Endothelial cell (in vitro differentiated cells): ENCODE results near the gene SCN4B. TPM values are rescaled to one million over a fixed set of nuclear protein-coding genes. Genes with fewer than 3 reads are reported as not detected.

Source experiments
- DNase-seq: peaks from one replicate; pipeline ENCODE4 v3.0.0; 2021; ENCODE audit warnings: low spot score
- H3K27ac Mint-ChIP-seq: one replicate; pipeline ENCODE4 v1.8.0; 2021; ENCODE audit warnings: mixed read lengths, inconsistent platforms; ENCODE audit not compliant: unreplicated experiment
- H3K27me3 Mint-ChIP-seq: one replicate; pipeline ENCODE4 v1.8.0; 2021; ENCODE audit warnings: mild to moderate bottlenecking, moderate library complexity, mixed read lengths, inconsistent platforms; ENCODE audit not compliant: unreplicated experiment
- H3K36me3 Mint-ChIP-seq: one replicate; pipeline ENCODE4 v1.8.0; 2021; ENCODE audit warnings: mild to moderate bottlenecking, low read depth, mixed read lengths, inconsistent platforms; ENCODE audit not compliant: unreplicated experiment
- H3K4me1 Mint-ChIP-seq: one replicate; pipeline ENCODE4 v1.8.0; 2021; ENCODE audit warnings: mild to moderate bottlenecking, mixed read lengths, inconsistent platforms; ENCODE audit not compliant: unreplicated experiment
- H3K4me3 Mint-ChIP-seq: one replicate; pipeline ENCODE4 v1.8.0; 2021; ENCODE audit warnings: mild to moderate bottlenecking, mixed read lengths, inconsistent platforms; ENCODE audit not compliant: unreplicated experiment
- H3K9me3 Mint-ChIP-seq: one replicate; pipeline ENCODE4 v1.8.0; 2021; ENCODE audit warnings: mixed read lengths, inconsistent platforms; ENCODE audit not compliant: unreplicated experiment
- CTCF ChIP-seq: fragments of 200-600 bp; sonication (generic); IDR thresholded peaks from one replicate; pipeline ENCODE4 v1.5.0; 2021; ENCODE audit warnings: antibody characterized with exemption; ENCODE audit not compliant: unreplicated experiment
- total RNA-seq: library from RNA; stranded (reverse); fragmentation: NEBNext Ultra II Directional; extraction: Animal tissue kit (Norgen Biotek cat#: 25700); gene quantifications from one replicate; pipeline ENCODE4 v1.2.1, GENCODE V29; 2021; ENCODE audit not compliant: unreplicated experiment

Gene SCN4B
- total RNA-seq, 1 donor from 2014 or later = 3.1 TPM

DNA sequence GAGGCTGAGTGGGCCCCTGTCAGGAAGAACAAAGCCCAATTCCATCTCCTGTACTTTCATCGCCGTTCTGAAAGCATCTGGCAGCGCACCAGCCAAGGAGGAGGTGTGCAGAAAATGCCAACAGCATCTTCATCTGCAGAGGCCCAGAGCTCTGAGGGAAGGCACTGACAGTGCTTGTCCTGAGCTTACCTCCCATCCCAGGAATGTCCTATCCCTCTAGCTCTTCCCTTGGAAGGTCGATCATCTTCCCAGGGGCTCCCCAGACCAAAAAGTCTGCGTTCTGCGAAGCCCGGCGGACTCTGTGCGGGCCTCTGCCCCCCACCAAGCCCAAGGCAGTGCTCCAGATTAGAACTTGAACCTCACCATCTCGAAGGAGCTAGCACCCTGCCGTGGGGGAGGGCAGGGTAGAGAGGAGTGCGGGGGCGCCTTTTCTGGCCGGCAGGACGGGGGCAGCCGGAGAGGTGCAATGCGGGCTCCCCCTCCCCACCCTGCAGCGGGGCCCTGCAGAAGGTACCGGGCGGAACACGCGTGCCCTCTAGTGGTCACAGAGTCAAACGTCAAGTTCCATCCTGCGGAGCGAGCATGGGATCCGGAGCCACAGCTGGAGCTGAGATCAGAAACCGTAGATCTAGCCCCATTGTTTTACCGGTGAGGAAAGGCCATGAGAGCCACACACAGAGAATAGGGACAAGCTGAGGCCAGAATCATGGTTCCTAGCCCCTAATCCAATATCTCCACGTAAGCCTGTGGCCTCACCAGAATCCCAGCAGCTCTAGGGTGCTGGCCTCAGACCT, 18.8 kb upstream of the SCN4B start:
- DNase-seq = peak; percentile 82
- peaks cover 30% of the 10 kb centered on the region for H3K27me3 Mint-ChIP-seq
- no peaks in the 10 kb centered on the region for H3K36me3 Mint-ChIP-seq
- no peak overlapping the region for H3K4me3 Mint-ChIP-seq
- H3K9me3 Mint-ChIP-seq = no peaks in the 10 kb centered on the region
- H3K4me1 Mint-ChIP-seq = peaks cover 16% of the 10 kb centered on the region
- TF ChIP-seq CTCF = peak; percentile 90
- no peak overlapping the region for H3K27ac Mint-ChIP-seq

DNA sequence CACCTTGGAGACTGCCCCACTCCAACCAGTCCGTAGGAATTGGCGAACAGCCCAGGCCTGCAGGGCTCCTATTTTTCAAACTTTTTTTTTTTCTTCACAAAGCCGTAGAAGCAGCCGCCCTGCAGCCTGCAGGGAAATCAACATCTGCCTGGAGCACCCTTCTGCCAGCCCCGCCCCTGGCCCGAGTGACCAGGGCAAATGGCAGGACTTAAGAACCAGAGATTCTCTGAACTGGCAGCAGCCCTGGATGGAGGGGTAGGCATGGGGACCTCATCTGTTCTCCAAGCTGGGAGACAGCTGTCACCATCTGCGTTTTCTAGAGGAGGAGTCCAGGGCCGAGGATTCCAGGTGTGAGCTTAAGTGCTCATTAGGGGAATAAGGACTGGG, 18.3 kb upstream of the SCN4B start:
- Mint-ChIP-seq H3K4me3 (no peak overlapping the region), H3K36me3 (no peaks in the 10 kb centered on the region), H3K27me3 (peaks cover 27% of the 10 kb centered on the region), H3K4me1 (peaks cover 10% of the 10 kb centered on the region), H3K27ac (no peak overlapping the region), H3K9me3 (no peaks in the 10 kb centered on the region)
- no peak for DNase-seq
- TF ChIP-seq CTCF = no peak

DNA sequence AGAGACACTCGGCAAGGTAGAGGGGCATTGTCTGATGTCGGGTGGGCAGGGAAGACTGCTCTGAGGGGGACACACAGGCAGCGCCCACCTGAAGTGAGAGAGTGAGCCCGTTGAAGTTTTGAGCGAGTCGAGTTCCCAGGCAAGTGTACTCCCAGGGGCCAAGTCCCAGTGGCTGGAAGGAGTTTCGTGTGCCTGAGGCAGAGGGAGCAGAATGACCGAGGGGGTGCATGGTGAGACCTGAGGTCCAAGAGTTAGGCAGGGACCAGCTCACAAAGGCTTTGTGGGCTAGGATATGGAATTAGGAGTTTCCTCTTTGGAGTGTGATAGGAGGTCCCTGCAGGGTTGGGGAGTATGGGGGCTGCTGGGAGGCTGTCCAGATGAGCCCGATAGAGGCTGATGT, 17.6 kb upstream of the SCN4B start:
- Mint-ChIP-seq H3K4me1 (peaks cover 6% of the 10 kb centered on the region), H3K9me3 (no peaks in the 10 kb centered on the region), H3K36me3 (no peaks in the 10 kb centered on the region), H3K27me3 (peaks cover 26% of the 10 kb centered on the region), H3K4me3 (no peak overlapping the region), H3K27ac (no peak overlapping the region)
- TF ChIP-seq CTCF = no peak
- no peak for DNase-seq

DNA sequence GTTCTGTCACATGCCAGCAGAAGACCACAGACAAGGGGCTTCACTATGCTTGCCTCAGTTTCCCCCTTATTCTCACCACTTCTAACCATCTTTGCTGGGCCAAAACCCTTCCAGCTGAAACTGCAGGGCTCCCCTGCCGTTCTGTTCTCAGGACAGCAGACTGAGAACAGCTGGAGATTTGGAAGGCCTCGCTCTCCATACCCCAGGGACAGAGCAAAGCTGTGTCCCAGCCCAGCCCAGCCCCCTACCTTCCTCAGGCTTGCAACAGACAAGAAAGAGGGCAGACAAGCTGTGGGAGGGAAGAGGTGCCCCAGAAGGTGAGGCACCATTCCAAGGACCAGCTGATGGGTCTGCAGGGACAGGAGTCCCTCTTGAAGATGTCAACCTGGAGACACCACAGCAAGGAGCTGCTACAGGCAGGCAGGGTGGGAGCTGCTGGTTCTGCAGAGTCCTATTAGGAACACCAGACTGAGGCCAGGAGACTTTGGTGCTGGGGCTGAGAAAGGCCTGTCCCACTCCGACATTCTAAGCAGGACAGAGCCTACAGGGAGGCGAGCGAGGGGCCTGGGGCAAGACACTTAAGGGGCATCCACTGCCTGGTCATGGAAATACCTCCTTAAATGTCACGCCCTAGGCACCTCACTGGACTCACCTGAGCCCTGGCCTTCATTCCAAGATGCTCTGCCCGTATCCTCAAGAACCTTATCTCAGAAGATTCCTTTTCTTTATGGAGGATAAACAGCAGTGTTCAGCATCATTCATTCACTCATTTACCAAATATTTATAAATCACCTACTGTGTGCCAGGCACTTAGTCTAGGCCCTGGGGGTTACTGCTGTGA, 16.9 kb upstream of the SCN4B start:
- no peaks in the 10 kb centered on the region for H3K4me1 Mint-ChIP-seq
- TF ChIP-seq CTCF = no peak
- H3K27ac Mint-ChIP-seq = peak overlapping the region; percentile 61
- H3K9me3 Mint-ChIP-seq = no peaks in the 10 kb centered on the region
- DNase-seq = no peak
- peaks cover 20% of the 10 kb centered on the region for H3K27me3 Mint-ChIP-seq
- no peaks in the 10 kb centered on the region for H3K36me3 Mint-ChIP-seq
- no peak overlapping the region for H3K4me3 Mint-ChIP-seq

GRCh38 chr11:118168751-118169150, 16.1 kb upstream of the SCN4B start:
- no peaks in the 10 kb centered on the region for H3K9me3 Mint-ChIP-seq
- DNase-seq = no peak
- no peaks in the 10 kb centered on the region for H3K4me1 Mint-ChIP-seq
- no peaks in the 10 kb centered on the region for H3K36me3 Mint-ChIP-seq
- H3K4me3 Mint-ChIP-seq = no peak overlapping the region
- no peak overlapping the region for H3K27ac Mint-ChIP-seq
- peaks cover 17% of the 10 kb centered on the region for H3K27me3 Mint-ChIP-seq
- TF ChIP-seq CTCF = no peak
